Urinary bladder (tissue), 4 donors: ENCODE measurements around the gene OTOGL. TPM values are rescaled to one million over a fixed set of nuclear protein-coding genes. Genes with fewer than 3 reads are reported as not detected.

Source experiments
- DNase-seq: peaks from one replicate; pipeline ENCODE4 v3.0.0-alpha.2; 2015; ENCODE audit errors: extremely low spot score
- H3K27ac ChIP-seq: one replicate; pipeline ENCODE4 v1.5.1; 2013; ENCODE audit warnings: low read depth, mild to moderate bottlenecking, moderate library complexity
- H3K36me3 ChIP-seq: one replicate; pipeline ENCODE4 v1.6.1; 2013; ENCODE audit warnings: mild to moderate bottlenecking, moderate library complexity; ENCODE audit not compliant: insufficient read depth
- H3K4me1 ChIP-seq: one replicate; pipeline ENCODE4 v1.6.1; 2013; ENCODE audit warnings: mild to moderate bottlenecking, moderate library complexity; ENCODE audit not compliant: insufficient read depth
- H3K4me3 ChIP-seq: one replicate; pipeline ENCODE4 v1.5.1; 2013; ENCODE audit warnings: low read depth, low read length
- WGBS: extraction: QIAGEN DNeasy Blood & Tissue Kit; methylation state at CpG from one replicate; pipeline ENCODE4 v1.1.7; 2013; 5-methylcytosine and 5-hydroxymethylcytosine counted together
- polyA plus RNA-seq: library from polyadenylated mRNA; stranded (reverse); fragments of 200-250 nt; gene quantifications from one replicate; pipeline ENCODE4 v1.2.3, GENCODE V29; 2013
- total RNA-seq: library from RNA; depleted of rRNA; stranded (reverse); fragments of >200 nt; gene quantifications from one replicate; pipeline ENCODE4 v1.2.3, GENCODE V29; 2014
- donor health status: healthy with polysubstance abuse.
- donor health status: healthy.

OTOGL gene
- total and polyA plus RNA-seq, 2 donors = 0.66 to 4.5 TPM

- Histone ChIP-seq H3K4me3 (no peak overlapping the region), H3K4me1 (no peaks in the 10 kb centered on the region), H3K36me3 (no peaks in the 10 kb centered on the region), H3K27ac (no peak overlapping the region)
- DNase-seq = no peak
- 46% methylated on average over 2 of the region's 2 CpGs for WGBS
Measured at GRCh38 chr12:80184926-80185325, 85.6 kb downstream of the OTOGL start.

DNA sequence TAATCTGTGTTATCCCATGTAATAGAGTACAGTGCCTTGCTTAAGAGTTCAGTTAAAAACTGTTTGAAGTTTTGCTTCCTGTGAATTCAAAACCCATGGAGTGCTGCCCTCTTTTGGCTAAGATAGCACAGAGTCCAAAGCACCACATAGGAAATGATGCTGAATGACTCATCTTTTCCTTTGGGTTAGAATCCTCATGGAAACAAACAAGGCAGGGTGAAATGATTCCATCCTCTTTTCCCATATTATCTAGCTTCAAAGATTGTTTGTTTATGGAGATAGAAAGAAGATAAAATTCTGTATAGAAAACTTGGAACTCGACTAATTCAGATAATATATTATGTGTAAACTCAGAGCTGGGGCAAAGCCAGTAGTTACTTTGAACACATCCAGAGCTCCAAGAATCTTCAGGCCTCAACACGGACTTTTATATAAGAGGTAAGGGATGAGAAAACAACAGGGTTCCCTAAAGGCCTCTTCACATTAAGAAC, 87.4 kb downstream of the OTOGL start:
- WGBS = 4% methylated on average over 2 of the region's 2 CpGs
- H3K27ac ChIP-seq = peak overlapping the region; percentile 74
- DNase-seq = peak; percentile 89
- no peaks in the 10 kb centered on the region for H3K4me1 ChIP-seq
- H3K36me3 ChIP-seq = no peaks in the 10 kb centered on the region
- no peak overlapping the region for H3K4me3 ChIP-seq

GRCh38 chr12:80187660-80188090, 88.3 kb downstream of the OTOGL start:
- Histone ChIP-seq H3K36me3 (no peaks in the 10 kb centered on the region), H3K4me3 (no peak overlapping the region), H3K4me1 (no peaks in the 10 kb centered on the region), H3K27ac (peak overlapping the region; percentile 62)
- no peak for DNase-seq
- 32% methylated on average over 2 of the region's 2 CpGs for WGBS

- 42% methylated on average over 2 of the region's 2 CpGs for WGBS
- no peak for DNase-seq
- no peaks in the 10 kb centered on the region for H3K36me3 ChIP-seq
- H3K4me3 ChIP-seq = no peak overlapping the region
- no peak overlapping the region for H3K27ac ChIP-seq
- H3K4me1 ChIP-seq = no peaks in the 10 kb centered on the region
Measured at GRCh38 chr12:80188576-80188975, 89.2 kb downstream of the OTOGL start.

DNA sequence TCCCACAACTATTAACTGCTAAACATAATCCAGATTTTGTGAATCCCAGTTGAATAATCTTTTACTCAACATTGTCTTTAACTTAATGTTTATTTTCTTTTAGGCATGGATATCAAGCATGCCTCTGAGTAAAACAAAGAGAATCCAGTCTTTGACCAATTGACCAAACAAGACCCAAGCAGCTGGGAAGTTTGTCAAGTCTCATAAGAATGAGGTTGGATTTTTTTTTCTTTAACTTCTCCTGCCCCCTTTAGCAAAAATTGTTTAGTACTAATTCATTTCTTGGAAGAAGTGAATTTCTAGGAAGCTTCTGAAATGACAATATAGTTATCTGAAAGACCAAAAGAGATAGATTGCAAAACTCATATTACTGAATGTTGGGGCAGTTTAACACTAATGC, 89.9 kb downstream of the OTOGL start:
- no peaks in the 10 kb centered on the region for H3K4me1 ChIP-seq
- no peak overlapping the region for H3K4me3 ChIP-seq
- no peaks in the 10 kb centered on the region for H3K36me3 ChIP-seq
- H3K27ac ChIP-seq = no peak overlapping the region
- no peak for DNase-seq

GRCh38 chr12:80190001-80190400, 90.7 kb downstream of the OTOGL start:
- Histone ChIP-seq H3K4me3 (no peak overlapping the region), H3K4me1 (no peaks in the 10 kb centered on the region), H3K36me3 (no peaks in the 10 kb centered on the region), H3K27ac (no peak overlapping the region)
- WGBS = 57% methylated on average over 4 of the region's 4 CpGs
- DNase-seq = no peak

DNA sequence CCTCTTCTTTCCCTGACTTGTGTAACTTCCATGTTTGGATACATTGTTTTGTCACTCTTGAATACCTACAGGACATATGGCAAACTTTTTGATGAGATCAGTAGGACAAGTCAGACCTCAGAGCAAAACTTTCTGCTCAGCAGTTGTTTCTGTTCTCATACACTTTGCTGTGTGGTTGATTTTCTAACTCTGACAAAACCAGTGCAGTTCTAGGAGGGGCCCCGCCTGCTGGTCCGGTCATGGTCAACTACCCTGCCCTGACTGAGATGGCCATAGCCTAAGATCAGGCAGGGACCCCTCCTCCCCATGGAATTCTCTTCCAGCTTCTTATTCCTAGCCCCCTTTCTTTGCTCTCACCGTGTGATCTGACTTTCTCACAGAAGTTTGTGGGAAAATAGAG, 92.8 kb downstream of the OTOGL start:
- H3K4me3 ChIP-seq = no peak overlapping the region
- DNase-seq = no peak
- 76% methylated on average over 3 of the region's 3 CpGs for WGBS
- H3K27ac ChIP-seq = no peak overlapping the region
- no peaks in the 10 kb centered on the region for H3K36me3 ChIP-seq
- H3K4me1 ChIP-seq = no peaks in the 10 kb centered on the region

DNA sequence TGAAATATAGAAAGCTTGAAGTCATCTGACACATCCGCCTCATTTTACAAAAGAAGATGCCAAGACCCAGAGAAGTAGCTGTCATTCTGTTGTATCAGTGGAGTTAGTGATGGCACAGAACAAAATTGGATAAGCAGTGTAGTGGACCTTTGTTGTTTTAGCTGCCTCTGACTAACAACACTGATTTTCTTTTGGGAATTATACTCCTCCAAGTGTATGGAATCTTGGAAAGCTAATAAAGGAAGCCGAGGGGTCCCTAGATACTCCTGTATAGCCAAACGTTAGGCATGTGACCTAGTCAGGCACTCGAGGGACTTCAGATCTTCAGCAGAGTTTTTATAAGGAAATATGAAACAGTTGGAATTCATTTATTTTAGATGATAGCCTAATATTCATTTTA, 94.5 kb downstream of the OTOGL start:
- no peak overlapping the region for H3K4me3 ChIP-seq
- no peak overlapping the region for H3K27ac ChIP-seq
- H3K4me1 ChIP-seq = no peaks in the 10 kb centered on the region
- H3K36me3 ChIP-seq = no peaks in the 10 kb centered on the region
- 55% methylated on average over 4 of the region's 4 CpGs for WGBS
- DNase-seq = no peak

DNA sequence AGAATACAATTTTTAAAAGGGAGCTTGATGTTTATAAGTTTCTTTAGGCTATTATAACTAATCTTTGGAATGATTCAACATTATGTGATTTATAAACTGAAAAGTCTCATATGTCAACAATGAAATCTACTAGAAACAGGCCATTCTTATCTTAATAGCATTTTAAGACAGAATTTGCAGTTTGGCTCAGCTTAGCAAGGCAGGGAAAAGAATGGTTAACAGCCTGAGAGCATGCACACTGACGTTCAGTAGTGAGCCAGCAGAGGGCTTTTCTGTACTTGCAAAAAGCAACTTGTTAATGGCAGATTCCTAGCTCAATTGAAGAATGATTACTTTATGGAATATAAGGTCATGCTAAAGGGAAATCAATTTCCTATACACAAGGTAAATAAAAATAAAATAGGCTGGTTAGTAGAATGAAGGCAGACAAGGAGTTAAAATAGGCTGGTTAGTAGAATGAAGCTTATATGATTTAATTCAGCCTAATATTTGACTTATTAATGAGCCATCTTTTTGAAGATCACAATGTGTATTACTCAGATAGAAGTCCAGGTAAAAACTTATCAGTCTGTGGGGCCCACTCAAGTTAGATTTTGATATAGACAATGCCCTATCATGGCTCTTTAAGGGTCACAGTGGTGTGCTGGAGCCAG, 95.9 kb downstream of the OTOGL start:
- 2% methylated on average over 1 of the region's 1 CpG for WGBS
- no peaks in the 10 kb centered on the region for H3K4me1 ChIP-seq
- H3K27ac ChIP-seq = no peak overlapping the region
- no peaks in the 10 kb centered on the region for H3K36me3 ChIP-seq
- DNase-seq = no peak
- H3K4me3 ChIP-seq = no peak overlapping the region

GRCh38 chr12:80195737-80196136, 96.4 kb downstream of the OTOGL start:
- Histone ChIP-seq H3K4me3 (no peak overlapping the region), H3K27ac (no peak overlapping the region), H3K4me1 (no peaks in the 10 kb centered on the region), H3K36me3 (no peaks in the 10 kb centered on the region)
- WGBS = 65% methylated on average over 2 of the region's 2 CpGs
- no peak for DNase-seq

GRCh38 chr12:80196419-80196818, 97.1 kb downstream of the OTOGL start:
- Histone ChIP-seq H3K27ac (no peak overlapping the region), H3K4me1 (no peaks in the 10 kb centered on the region), H3K36me3 (no peaks in the 10 kb centered on the region), H3K4me3 (no peak overlapping the region)
- no peak for DNase-seq
- WGBS = 87% methylated on average over 2 of the region's 2 CpGs

- DNase-seq = no peak
- no peak overlapping the region for H3K4me3 ChIP-seq
- 100% methylated on average over 1 of the region's 1 CpG for WGBS
- no peaks in the 10 kb centered on the region for H3K4me1 ChIP-seq
- H3K27ac ChIP-seq = no peak overlapping the region
- no peaks in the 10 kb centered on the region for H3K36me3 ChIP-seq
Measured at GRCh38 chr12:80198782-80199337, 99.5 kb downstream of the OTOGL start.

- no peak for DNase-seq
- H3K27ac ChIP-seq = no peak overlapping the region
- H3K36me3 ChIP-seq = no peaks in the 10 kb centered on the region
- no peak overlapping the region for H3K4me3 ChIP-seq
- H3K4me1 ChIP-seq = no peaks in the 10 kb centered on the region
Measured at GRCh38 chr12:80199931-80200330, 100.6 kb downstream of the OTOGL start.

DNA sequence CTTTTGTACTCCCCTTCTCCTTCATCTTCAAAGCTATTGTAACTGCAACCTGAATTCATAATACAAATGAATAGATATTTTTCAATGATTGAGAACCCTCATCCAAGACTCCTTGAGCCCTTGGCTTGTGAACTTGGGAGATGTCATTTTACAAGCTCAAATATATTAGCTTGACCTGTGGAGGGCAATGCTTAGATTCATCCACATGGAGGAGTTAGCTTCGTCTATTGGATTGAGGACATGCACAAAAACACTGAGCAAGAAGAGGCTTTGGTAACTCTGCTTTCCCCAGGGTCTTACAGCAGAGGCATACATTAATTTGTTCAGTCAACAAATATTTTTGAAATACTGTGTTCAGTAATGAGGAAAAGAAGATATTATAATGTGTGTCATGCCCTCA, 101.1 kb downstream of the OTOGL start:
- Histone ChIP-seq H3K4me1 (no peaks in the 10 kb centered on the region), H3K4me3 (no peak overlapping the region), H3K36me3 (no peaks in the 10 kb centered on the region), H3K27ac (no peak overlapping the region)
- no peak for DNase-seq
- WGBS = 93% methylated on average over 1 of the region's 1 CpG
